Central memory CD8-positive, alpha-beta T cell (primary cell): ENCODE measurements around the gene CCDC87.
"Not testable (repeated sequence)": the region's sequence is repeated elsewhere in the genome, so short reads cannot be mapped to it uniquely, and the experiment has no call there.

Source experiments
- ATAC-seq: fragments of 150-1000 bp; cut with Tn5 transposase; replicated peaks from 2 replicates; pipeline ENCODE4 v1.10.0; 2022; ENCODE audit warnings: mild to moderate bottlenecking, moderate FRiP score, moderate number of reproducible peaks; ENCODE audit not compliant: poor library complexity, severe bottlenecking; ENCODE audit errors: extremely low read depth
- DNase-seq, 2 donors: peaks; one replicate each; pipeline ENCODE4 v3.0.0; 2021; ENCODE audit warnings: low spot score in 2 of 2
- H3K27ac Mint-ChIP-seq: one replicate; pipeline ENCODE4 v1.8.0; 2022; ENCODE audit warnings: low read depth, mild to moderate bottlenecking, moderate library complexity, mixed read lengths
- H3K27me3 Mint-ChIP-seq: one replicate; pipeline ENCODE4 v1.8.0; 2022; ENCODE audit warnings: mixed read lengths
- H3K36me3 Mint-ChIP-seq: one replicate; pipeline ENCODE4 v1.8.0; 2022; ENCODE audit warnings: mild to moderate bottlenecking, moderate library complexity, mixed read lengths; ENCODE audit not compliant: insufficient read depth
- H3K4me1 Mint-ChIP-seq: one replicate; pipeline ENCODE4 v1.8.0; 2022; ENCODE audit warnings: mixed read lengths
- H3K4me3 Mint-ChIP-seq: one replicate; pipeline ENCODE4 v1.8.0; 2022; ENCODE audit warnings: mild to moderate bottlenecking, moderate library complexity, mixed read lengths
- H3K9me3 Mint-ChIP-seq: one replicate; pipeline ENCODE4 v1.8.0; 2022; ENCODE audit warnings: mixed read lengths

The CCDC87 gene

GRCh38 chr11:66555416-66555815 is 37.4 kb downstream of the CCDC87 start:
- Mint-ChIP-seq H3K4me3 (no peak overlapping the region), H3K36me3 (no peaks in the 10 kb centered on the region), H3K27me3 (no peaks in the 10 kb centered on the region), H3K9me3 (no peaks in the 10 kb centered on the region), H3K4me1 (no peaks in the 10 kb centered on the region), H3K27ac (no peak overlapping the region)
- ATAC-seq (no peak), DNase-seq (no peak)

GRCh38 chr11:66554602-66555001 is 38.3 kb downstream of the CCDC87 start:
- H3K27ac Mint-ChIP-seq = no peak overlapping the region

GRCh38 chr11:66550887-66551286 is 42.0 kb downstream of the CCDC87 start:
- H3K9me3 Mint-ChIP-seq = no peaks in the 10 kb centered on the region
- H3K36me3 Mint-ChIP-seq = peaks cover under 1% of the 10 kb centered on the region
- DNase-seq (no peak), ATAC-seq (no peak)
- H3K27ac Mint-ChIP-seq = no peak overlapping the region
- H3K4me3 Mint-ChIP-seq = no peak overlapping the region
- H3K4me1 Mint-ChIP-seq = no peaks in the 10 kb centered on the region
- no peaks in the 10 kb centered on the region for H3K27me3 Mint-ChIP-seq

More at GRCh38 chr11:66554602-66555001, 38.3 kb downstream of the CCDC87 start:
- Mint-ChIP-seq H3K27me3 (no peaks in the 10 kb centered on the region), H3K4me3 (no peak overlapping the region), H3K9me3 (no peaks in the 10 kb centered on the region), H3K36me3 (no peaks in the 10 kb centered on the region), H3K4me1 (no peaks in the 10 kb centered on the region)
- ATAC-seq (no peak), DNase-seq (no peak)

- Mint-ChIP-seq H3K4me3 (no peak overlapping the region), H3K27me3 (no peaks in the 10 kb centered on the region), H3K9me3 (no peaks in the 10 kb centered on the region), H3K27ac (no peak overlapping the region), H3K4me1 (peaks cover 7% of the 10 kb centered on the region), H3K36me3 (peaks cover 1% of the 10 kb centered on the region)
- no peak for ATAC-seq
- DNase-seq = no peak
These were observed 43.2 kb downstream of the CCDC87 start for GRCh38 chr11:66549696-66550095.

- Mint-ChIP-seq H3K4me1 (peaks cover 13% of the 10 kb centered on the region), H3K4me3 (peak overlapping the region; percentile 8), H3K27me3 (no peaks in the 10 kb centered on the region), H3K36me3 (peaks cover 1% of the 10 kb centered on the region), H3K27ac (no peak overlapping the region), H3K9me3 (no peaks in the 10 kb centered on the region)
- DNase-seq (no peak), ATAC-seq (no peak)
These were observed 43.9 kb downstream of the CCDC87 start for GRCh38 chr11:66548774-66549630.

GRCh38 chr11:66548041-66548440 is 44.8 kb downstream of the CCDC87 start:
- Mint-ChIP-seq H3K36me3 (peaks cover 1% of the 10 kb centered on the region), H3K27ac (no peak overlapping the region), H3K27me3 (no peaks in the 10 kb centered on the region), H3K9me3 (no peaks in the 10 kb centered on the region), H3K4me1 (peaks cover 23% of the 10 kb centered on the region), H3K4me3 (no peak overlapping the region)
- ATAC-seq = no peak
- DNase-seq = no peak

- no peak for DNase-seq
- ATAC-seq = no peak
- Mint-ChIP-seq H3K9me3 (no peaks in the 10 kb centered on the region), H3K27me3 (no peaks in the 10 kb centered on the region), H3K27ac (no peak overlapping the region), H3K4me1 (peaks cover 27% of the 10 kb centered on the region), H3K4me3 (peak overlapping the region; percentile 82), H3K36me3 (peaks cover 2% of the 10 kb centered on the region)
These were observed 45.2 kb downstream of the CCDC87 start for GRCh38 chr11:66547662-66548009.

GRCh38 chr11:66546966-66547661 is 45.7 kb downstream of the CCDC87 start:
- ATAC-seq = no peak
- DNase-seq = no peak
- no peaks in the 10 kb centered on the region for H3K9me3 Mint-ChIP-seq
- H3K27me3 Mint-ChIP-seq = no peaks in the 10 kb centered on the region
- peaks cover 32% of the 10 kb centered on the region for H3K4me1 Mint-ChIP-seq
- H3K36me3 Mint-ChIP-seq = peaks cover 7% of the 10 kb centered on the region
- peak overlapping the region; percentile 84 for H3K27ac Mint-ChIP-seq
- H3K4me3 Mint-ChIP-seq = peak overlapping the region; percentile 82

GRCh38 chr11:66546368-66546965 is 46.4 kb downstream of the CCDC87 start, which contains the start of gene ACTN3:
Gene ACTN3, plus strand, starts transcription at chr11:66546903. Its CDS starts 35 bp downstream, at chr11:66546938.
- Mint-ChIP-seq H3K36me3 (peaks cover 11% of the 10 kb centered on the region), H3K9me3 (no peaks in the 10 kb centered on the region), H3K4me3 (peak within 1 kb of the TSS; percentile 82), H3K4me1 (peaks cover 38% of the 10 kb centered on the region), H3K27me3 (no peaks in the 10 kb centered on the region), H3K27ac (peak within 1 kb of the TSS; percentile 84)
- no peak for DNase-seq
- ATAC-seq = no peak

- H3K9me3 Mint-ChIP-seq = no peaks in the 10 kb centered on the region
- peak within 1 kb of the TSS; percentile 84 for H3K27ac Mint-ChIP-seq
- peaks cover 42% of the 10 kb centered on the region for H3K4me1 Mint-ChIP-seq
- H3K36me3 Mint-ChIP-seq = peaks cover 17% of the 10 kb centered on the region
- no peaks in the 10 kb centered on the region for H3K27me3 Mint-ChIP-seq
- peak within 1 kb of the TSS; percentile 82 for H3K4me3 Mint-ChIP-seq
- peak; percentile 72 to 80 for DNase-seq
- peak; percentile 75 for ATAC-seq
These were observed 47.0 kb downstream of the CCDC87 start, which contains the start of gene ZDHHC24 for GRCh38 chr11:66545701-66546367. Gene ZDHHC24, minus strand, starts transcription at chr11:66546048. Its CDS starts 45 bp downstream, at chr11:66546003.

- not testable (repeated sequence) for H3K9me3 Mint-ChIP-seq
- H3K4me3 Mint-ChIP-seq = peak overlapping the region; percentile 82
These were observed 47.9 kb downstream of the CCDC87 start for GRCh38 chr11:66544952-66545351.

More at GRCh38 chr11:66544952-66545351, 47.9 kb downstream of the CCDC87 start:
- DNase-seq, ATAC-seq, H3K27me3 Mint-ChIP-seq: not testable (repeated sequence)
- Mint-ChIP-seq H3K4me1 (peaks cover 42% of the 10 kb centered on the region), H3K36me3 (peaks cover 21% of the 10 kb centered on the region), H3K27ac (peak overlapping the region; percentile 84)
